H1 (cell line): ENCODE results near the gene TAF1D. TPM values are rescaled to one million over a fixed set of nuclear protein-coding genes. Genes with fewer than 3 reads are reported as not detected.
A peak's percentile ranks its signal among the peaks of the same experiment; 100 is the strongest.

Source experiments
- CHD1 ChIP-seq: IDR thresholded peaks from 2 replicates; pipeline ENCODE4 v1.6.1; 2012; ENCODE audit warnings: low read depth, low read length, improper control_type of control experiment
- SIRT6 ChIP-seq: IDR thresholded peaks from one replicate; pipeline ENCODE4 v1.7.1; 2012; ENCODE audit warnings: low read length, inconsistent platforms
- SP4 ChIP-seq: IDR thresholded peaks from 2 replicates; pipeline ENCODE4 v1.6.1; 2012; ENCODE audit warnings: low read length, inconsistent platforms
- TAF1 ChIP-seq: IDR thresholded peaks from 2 replicates; pipeline ENCODE4 v1.6.1; 2011; ENCODE audit warnings: mild to moderate bottlenecking, low read depth, low read length
- polyA plus RNA-seq, 7 experiments: library from polyadenylated mRNA; depleted of rRNA in 3 of 7; stranded (reverse) in 5 of 7; unstranded in 2 of 7; fragments of >200 nt in 5 of 7; fragments of 200-250 nt in 2 of 7; gene quantifications; 1 replicate in 5 of 7; 2 replicates in 1 of 7; 4 replicates in 1 of 7; pipeline versions ENCODE4 v1.2.1 to v1.2.3, GENCODE V29; 2011 to 2013; ENCODE audit warnings: missing spikeins in 2 of 7, mixed read lengths in 2 of 7
- total RNA-seq: library from RNA; stranded (reverse); fragmentation: NEBNext Ultra II Directional; extraction: Animal tissue kit (Norgen Biotek cat#: 25700); gene quantifications from 2 replicates; pipeline ENCODE4 v1.2.1, GENCODE V29; 2021

The TAF1D gene
- total and polyA plus RNA-seq, 2 of the 8 experiments (the other 6 are each of a cell fraction or from before 2014, with no cell fraction given) = 64.7 to 212 TPM

DNA sequence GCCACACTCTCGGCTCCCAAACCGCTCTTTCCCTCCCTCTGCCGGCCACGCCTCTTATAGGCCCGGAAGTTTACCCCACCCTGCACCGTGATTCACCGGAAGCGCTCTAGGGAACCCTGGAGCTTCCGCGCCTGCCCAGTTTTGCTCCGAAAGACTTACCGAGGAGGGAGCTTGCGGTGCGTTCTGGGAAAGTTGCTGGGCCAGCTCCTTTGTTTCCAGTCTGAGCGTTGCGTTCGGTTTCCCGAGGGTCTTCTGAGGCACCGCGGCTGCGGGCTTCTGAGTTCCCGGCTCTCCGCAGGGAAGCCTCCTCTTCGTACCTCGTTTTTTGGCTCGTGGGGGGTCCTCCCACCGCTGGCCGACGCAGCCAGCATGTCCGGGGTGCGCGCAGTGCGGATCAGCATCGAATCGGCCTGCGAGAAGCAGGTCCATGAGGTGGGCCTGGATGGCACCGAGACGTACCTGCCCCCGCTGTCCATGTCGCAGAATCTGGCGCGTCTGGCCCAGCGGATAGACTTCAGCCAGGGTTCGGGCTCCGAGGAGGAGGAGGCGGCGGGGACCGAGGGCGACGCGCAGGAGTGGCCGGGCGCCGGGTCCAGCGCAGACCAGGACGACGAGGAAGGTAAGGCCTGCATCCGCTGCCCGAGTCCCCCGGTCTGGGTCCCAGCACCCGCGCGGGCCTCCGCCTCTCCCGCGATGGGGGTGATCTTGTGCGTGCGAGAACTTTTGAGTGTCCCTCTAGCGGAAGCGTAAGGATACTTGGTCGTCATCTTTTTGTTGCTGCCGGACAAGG, 43.0 kb upstream of the TAF1D start, which contains the start of gene MED17 (continued):
- peak; percentile 84 for TF ChIP-seq TAF1
- TF ChIP-seq SIRT6 = no peak
- TF ChIP-seq SP4 = no peak
- 0 out of 2 replicates have a peak, but pooled peaks have one; percentile 16 for TF ChIP-seq CHD1
